Measurements from ENCODE around the gene YY1. TPM values are rescaled to one million over a fixed set of nuclear protein-coding genes. Genes with fewer than 3 reads are reported as not detected.
A peak's percentile ranks its signal among the peaks of the same experiment; 100 is the strongest.
"Not testable (repeated sequence)": the region's sequence is repeated elsewhere in the genome, so short reads cannot be mapped to it uniquely, and the experiment has no call there.

YY1 gene
- total RNA-seq, 2 donors from 2014 or later = 57.4 to 70.1 TPM

DNA sequence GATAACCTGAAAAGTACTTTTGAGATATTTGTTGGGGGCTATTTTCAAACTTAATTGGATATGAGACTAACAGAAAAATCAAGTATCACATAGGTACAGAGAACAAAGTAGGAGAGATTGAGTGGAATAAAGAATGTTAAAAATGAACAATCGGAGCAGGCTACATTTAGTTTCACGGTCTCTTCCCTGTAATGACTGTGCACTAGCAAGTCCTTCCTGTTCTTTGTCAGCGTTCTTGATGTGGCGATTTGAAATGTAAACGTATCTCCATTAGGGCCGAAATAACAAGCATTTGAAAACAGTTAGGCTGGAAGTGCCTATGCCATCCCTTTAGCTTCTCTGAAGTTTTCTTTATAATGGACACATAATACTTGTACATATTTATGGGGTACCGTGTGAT is 36.3 kb downstream of the YY1 start:
- no peak for ATAC-seq
- no peak for DNase-seq
- intact Hi-C loops (cut with DNase I, micrococcal nuclease) = no loop called here

GRCh38 chr14:100278702-100279101 is 39.8 kb downstream of the YY1 start:
- ATAC-seq (no peak), DNase-seq (no peak)
- intact Hi-C loops (cut with DNase I, micrococcal nuclease) = no loop called here

DNA sequence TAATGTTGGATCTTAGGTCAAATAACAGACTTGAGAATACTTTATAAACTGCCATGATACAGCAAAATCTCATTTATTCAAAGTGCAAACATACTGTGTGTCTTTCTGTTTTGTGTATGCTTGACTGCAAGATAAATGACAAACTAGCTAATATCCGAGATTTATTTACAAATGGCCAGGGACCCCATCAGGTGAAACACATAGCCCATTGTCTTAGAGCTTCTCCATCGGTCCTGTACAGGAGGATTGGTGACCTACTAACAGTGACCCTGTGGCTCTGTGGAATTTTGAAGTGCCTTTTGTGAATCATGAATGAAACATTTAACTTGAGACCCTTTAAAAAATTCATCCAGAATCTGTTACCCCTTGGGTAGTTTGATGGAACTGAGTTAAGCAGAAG is 40.2 kb downstream of the YY1 start:
- no peak for ATAC-seq
- DNase-seq = no peak
- intact Hi-C loops (cut with DNase I, micrococcal nuclease) = no loop called here

GRCh38 chr14:100279563-100279962 is 40.6 kb downstream of the YY1 start:
- DNase-seq = no peak
- intact Hi-C loops (cut with DNase I, micrococcal nuclease) = no loop called here
- no peak for ATAC-seq

DNA sequence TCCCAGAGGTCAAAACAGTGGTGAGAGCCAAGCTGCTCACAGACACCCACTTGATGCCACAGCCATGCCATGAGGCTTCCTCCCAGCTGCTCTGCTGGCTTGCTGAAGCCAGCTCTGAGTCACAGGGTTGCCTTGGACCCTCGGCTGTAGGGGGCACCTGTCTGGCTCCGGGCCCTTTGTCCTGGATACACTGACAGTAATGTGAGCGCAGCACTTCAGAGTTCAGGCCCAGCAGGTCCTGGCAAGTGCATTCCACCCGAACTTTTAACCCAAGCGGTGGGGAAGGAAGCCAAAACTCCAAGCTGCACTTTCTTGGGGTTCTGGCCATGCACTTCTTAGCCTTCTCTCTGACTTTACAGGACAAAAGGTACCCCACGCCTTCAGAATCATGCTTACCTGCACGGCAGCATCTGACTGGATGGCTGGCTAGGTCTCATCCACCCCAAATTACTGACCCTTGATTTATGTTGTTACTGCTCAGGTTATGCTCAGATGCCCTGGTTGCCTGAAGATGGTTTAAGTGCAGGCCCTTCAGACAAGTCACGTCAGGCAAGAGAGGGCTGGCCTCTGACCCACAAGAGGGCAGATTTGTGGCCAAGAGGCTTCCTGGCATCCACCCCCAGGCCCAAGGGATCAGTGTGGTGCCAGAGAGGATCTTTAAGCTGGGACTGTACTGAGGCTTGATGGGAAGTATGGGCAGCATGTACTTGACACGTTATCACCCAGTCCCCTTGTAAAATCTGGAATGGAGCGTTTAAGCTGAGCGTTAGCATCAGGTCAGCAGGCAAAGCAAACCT is 42.5 kb downstream of the YY1 start:
- DNase-seq (no peak), ATAC-seq (no peak)
- intact Hi-C loops (cut with DNase I, micrococcal nuclease) = no loop called here

DNA sequence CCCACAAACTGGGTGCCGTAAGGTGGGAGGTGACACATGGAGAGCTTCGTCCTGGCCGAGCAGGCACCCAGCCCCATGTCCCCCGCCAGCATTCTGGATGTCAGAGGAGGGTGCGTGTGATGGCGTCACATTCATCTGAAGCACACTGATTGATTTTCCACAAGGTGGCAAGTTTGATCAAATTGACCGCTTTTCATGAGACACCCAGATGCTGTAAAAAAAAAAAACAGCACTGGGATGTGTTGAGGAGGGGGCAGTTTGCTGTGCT is 43.1 kb downstream of the YY1 start:
- intact Hi-C loops (cut with DNase I, micrococcal nuclease) = no loop called here

GRCh38 chr14:100282766-100283419 is 43.9 kb downstream of the YY1 start:
- DNase-seq (peak in 1 of 2 donors; percentile 2), ATAC-seq (no peak)
- intact Hi-C loops (cut with DNase I, micrococcal nuclease) = no loop called here

More for the DNA sequence above, 43.1 kb downstream of the YY1 start:
- ATAC-seq = no peak
- no peak for DNase-seq

DNA sequence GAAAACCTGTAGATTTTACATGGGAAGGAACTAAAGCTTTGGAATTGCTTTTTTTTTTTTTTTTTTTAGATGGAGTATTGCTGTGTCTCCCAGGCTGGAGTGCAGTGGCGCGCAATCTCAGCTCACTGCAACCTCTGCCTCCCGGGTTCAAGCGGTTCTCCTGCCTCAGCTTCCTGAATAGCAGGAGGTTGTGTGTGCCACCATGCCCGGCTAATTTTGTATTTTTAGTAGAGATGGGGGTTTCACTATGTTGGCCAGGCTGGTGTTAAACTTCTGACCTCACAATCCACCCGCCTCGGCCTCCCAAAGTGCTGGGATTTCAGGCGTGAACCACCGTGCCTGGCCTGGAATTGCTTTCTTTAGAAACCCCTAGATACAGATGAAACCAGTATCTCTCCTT is 44.5 kb downstream of the YY1 start:
- intact Hi-C loops (cut with DNase I, micrococcal nuclease); ATAC-seq: not testable (repeated sequence)
- DNase-seq = peak in 1 of 2 donors; percentile 1

- ATAC-seq (no peak), DNase-seq (peak in 1 of 2 donors; percentile 12)
- intact Hi-C loops (cut with DNase I, micrococcal nuclease) = no loop called here
Observed at GRCh38 chr14:100283984-100284881, 45.3 kb downstream of the YY1 start.

- intact Hi-C loops (cut with DNase I, micrococcal nuclease) = no loop called here
- ATAC-seq = peak; percentile 92
- peak; percentile 62 to 75 for DNase-seq
Observed at GRCh38 chr14:100285021-100285912, 46.3 kb downstream of the YY1 start.

DNA sequence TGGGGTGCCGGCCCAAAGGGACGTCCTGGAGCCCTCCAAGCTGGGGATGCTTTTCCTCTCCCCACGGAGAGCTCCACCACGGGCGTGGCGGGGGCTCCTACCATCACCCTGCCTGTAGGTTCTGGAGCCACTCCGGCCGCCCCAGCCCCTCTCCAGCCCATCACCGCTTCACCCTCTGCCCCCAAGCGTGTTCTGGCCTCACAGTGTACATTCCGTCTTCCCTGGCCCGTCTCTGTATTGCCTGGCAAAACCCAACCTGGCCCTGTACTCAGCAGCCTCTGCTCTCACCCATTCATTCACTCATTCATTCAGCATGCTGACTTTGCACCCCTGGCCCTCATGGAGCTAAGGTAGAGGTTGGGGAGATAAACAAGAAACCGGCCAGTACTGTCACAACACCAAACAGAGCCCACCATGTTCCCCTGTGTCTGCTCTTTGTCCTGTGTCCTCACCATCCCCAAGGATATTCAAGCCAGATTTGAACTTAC is 47.0 kb downstream of the YY1 start:
- intact Hi-C loops (cut with DNase I, micrococcal nuclease) = no loop called here
- no peak for DNase-seq
- ATAC-seq = no peak

DNA sequence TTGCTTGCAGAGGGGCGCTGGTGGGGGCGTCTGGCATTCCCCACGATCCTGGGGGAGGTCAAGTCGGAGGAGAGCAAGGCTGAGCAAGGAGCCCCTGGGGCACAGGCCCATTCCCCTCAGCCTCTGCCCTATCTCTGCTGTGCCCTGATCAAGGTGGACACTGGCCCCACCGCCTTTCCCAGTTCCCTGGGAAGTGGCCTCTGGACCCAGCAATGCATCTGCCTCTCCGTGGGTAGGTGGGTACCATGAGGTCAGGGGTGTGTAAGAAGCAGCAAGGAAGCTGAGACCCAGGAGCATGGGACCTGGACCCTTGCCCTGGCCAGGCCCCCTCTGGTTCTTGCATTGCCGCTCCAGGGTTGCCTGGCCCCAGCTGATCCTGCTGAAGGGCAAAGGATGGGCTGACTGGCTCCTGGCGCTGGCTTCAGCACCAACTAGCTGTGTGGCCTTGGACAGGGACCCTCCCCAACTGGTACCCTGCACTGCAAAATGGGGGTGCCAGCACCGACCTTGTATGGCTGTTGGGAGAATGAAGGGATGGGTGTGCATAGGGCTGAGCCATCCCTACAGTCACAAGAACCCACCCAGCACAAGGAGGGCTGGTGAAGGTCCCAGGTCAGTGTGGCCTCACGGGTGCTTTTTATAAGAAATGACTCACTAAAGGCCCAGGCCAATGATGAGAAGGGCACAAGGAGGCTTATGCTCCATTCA is 47.7 kb downstream of the YY1 start:
- intact Hi-C loops (cut with DNase I, micrococcal nuclease) = no loop called here
- DNase-seq (peak; percentile 6 to 19), ATAC-seq (no peak)

- intact Hi-C loops (cut with DNase I, micrococcal nuclease) = no loop called here
- no peak for ATAC-seq
- DNase-seq = no peak
Observed at GRCh38 chr14:100287202-100287997, 48.5 kb downstream of the YY1 start.

DNA sequence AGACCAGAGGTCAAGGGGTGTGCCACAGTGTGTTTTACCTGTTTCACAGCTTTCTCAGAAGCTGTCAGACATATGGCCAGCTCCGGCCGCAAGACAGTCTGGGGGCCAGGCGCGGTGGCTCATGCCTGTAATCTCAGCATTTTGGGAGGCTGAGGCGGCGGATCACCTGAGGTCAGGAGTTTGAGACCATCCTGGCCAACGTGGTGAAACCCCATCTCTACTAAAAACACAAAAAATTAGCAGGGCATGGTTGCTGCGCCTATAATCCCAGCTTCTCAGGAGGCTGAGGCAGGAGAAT is 49.0 kb downstream of the YY1 start:
- intact Hi-C loops (cut with DNase I, micrococcal nuclease); ATAC-seq: not testable (repeated sequence)
- DNase-seq = peak in 1 of 2 donors; percentile 20

GRCh38 chr14:100288382-100289185 is 49.6 kb downstream of the YY1 start:
- DNase-seq = peak in 1 of 2 donors; percentile 9
- no peak for ATAC-seq
- intact Hi-C loops (cut with DNase I, micrococcal nuclease) = no loop called here

DNA sequence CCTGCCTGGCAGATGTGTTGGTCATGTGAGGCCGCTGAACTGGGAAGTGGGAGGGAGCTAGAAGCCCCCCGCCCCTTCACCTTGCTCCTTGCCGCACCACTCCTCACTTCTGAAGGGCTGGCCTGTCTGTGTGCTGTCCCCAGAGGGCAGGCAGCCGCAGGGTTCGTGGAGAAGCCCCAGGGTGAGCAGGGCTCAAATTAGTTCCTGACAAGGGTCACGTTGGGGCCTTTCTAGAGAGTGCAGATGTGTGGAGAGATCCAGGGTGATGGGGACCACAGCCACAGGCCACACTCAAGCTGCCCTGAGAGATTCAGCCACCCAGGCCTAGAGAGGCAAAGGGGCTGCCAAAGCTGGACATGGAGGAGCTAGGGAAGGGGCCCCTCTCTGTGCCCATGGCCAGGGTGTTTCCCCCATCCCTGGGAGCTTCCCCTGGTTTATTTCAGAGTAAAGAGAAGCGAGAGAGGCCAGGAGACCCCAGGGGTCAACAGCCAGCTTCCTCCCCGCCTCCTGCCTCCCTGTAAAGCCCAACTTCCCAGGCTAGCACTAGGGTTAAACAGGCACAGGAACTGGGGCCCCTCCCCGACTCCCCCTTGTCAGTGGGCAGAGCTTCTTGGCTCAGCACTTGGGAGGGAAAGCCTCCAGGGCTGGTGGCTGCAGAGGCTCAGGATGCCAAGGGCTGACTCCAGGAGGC is 51.1 kb downstream of the YY1 start:
- intact Hi-C loops (cut with DNase I, micrococcal nuclease) = no loop called here
- DNase-seq (peak in 1 of 2 donors; percentile 16), ATAC-seq (no peak)
